HCT116 (cell line): Measurements from ENCODE around the gene FMN2. TPM values are rescaled to one million over a fixed set of nuclear protein-coding genes. Genes with fewer than 3 reads are reported as not detected.

ENCODE experiments used
- ATAC-seq: fragments of 200-7000 bp; cut with Tn5 transposase; 2 replicates; pipeline ENCODE4 v1.9.1; 2020; ENCODE audit warnings: mild to moderate bottlenecking, moderate library complexity
- BruUV-seq: library from RNA; stranded (reverse); fragments of 400-500 nt; replicated peaks from 2 replicates; lab custom pipeline; 2021; lab: Mats Ljungman, UMichigan
- CTCF ChIA-PET: fragments of 300-600 bp; sonication (Branson Sonifier 250); formaldehyde crosslinking; loops from one replicate; lab custom pipeline; 2021; ENCODE audit warnings: antibody characterized with exemption; lab: Charles Lee
- POLR2A ChIA-PET: fragments of 300-600, 350-600 bp; sonication (Branson Sonifier 250); formaldehyde crosslinking; loops from one replicate; lab custom pipeline; 2021; ENCODE audit warnings: antibody characterized with exemption; lab: Charles Lee
- RAD21 ChIA-PET, 2 experiments: fragments of 300-600 bp; sonication (Branson Sonifier 250); formaldehyde crosslinking; loops; one replicate each; lab custom pipeline; 2023; ENCODE audit warnings: low total read pairs in 2 of 2; ENCODE audit not compliant: uncharacterized antibody in 2 of 2, unreplicated experiment in 2 of 2, low non-redundant PET in 1 of 2; lab: Charles Lee
- DNase-seq: peaks from one replicate; pipeline ENCODE4 v3.0.0-alpha.2; 2010; ENCODE audit warnings: low read depth, low spot score
- H2AFZ ChIP-seq: fragments of 200-600 bp; shearing (Covaris generic), sonication (generic); 2 replicates; pipeline ENCODE4 v1.6.1; 2017; ENCODE audit warnings: low read depth, mixed run types, mixed read lengths, antibody characterized with exemption, low read length; ENCODE audit not compliant: poor library complexity, severe bottlenecking
- H3K27ac ChIP-seq: 2 replicates; pipeline ENCODE4 v1.5.1; 2012; ENCODE audit warnings: low read depth, low read length
- H3K27me3 ChIP-seq: fragments of 200-600 bp; sonication (generic); 2 replicates; pipeline ENCODE4 v1.6.1; 2016; ENCODE audit warnings: mixed run types, low read length, mixed read lengths; ENCODE audit not compliant: insufficient read depth
- H3K36me3 ChIP-seq, 2 experiments: fragments of 200-500 bp in 1 of 2; fragments of 200-600 bp in 1 of 2; sonication (Bioruptor generic) in 1 of 2; sonication (generic) in 1 of 2; 2 replicates each; pipeline versions ENCODE4 v1.5.1 to v1.6.1; 2014 to 2016; ENCODE audit warnings: low read length in 2 of 2, inconsistent platforms in 1 of 2, mixed read lengths in 1 of 2, mixed run types in 1 of 2; ENCODE audit not compliant: insufficient read depth in 2 of 2, control insufficient read depth in 1 of 2
- H3K4me1 ChIP-seq, 2 experiments: fragments of 200-600 bp in 1 of 2; sonication (generic) in 1 of 2; 2 replicates each; pipeline versions ENCODE4 v1.5.1 to v1.6.1; 2012 to 2017; ENCODE audit warnings: low read length in 2 of 2, inconsistent platforms in 1 of 2, mild to moderate bottlenecking in 1 of 2, mixed read lengths in 1 of 2, mixed run types in 1 of 2, moderate library complexity in 1 of 2; ENCODE audit not compliant: insufficient read depth in 2 of 2, control insufficient read depth in 1 of 2
- H3K4me2 ChIP-seq: fragments of 200-600 bp; sonication (generic); 2 replicates; pipeline ENCODE4 v1.6.1; 2017; ENCODE audit warnings: mixed run types, low read length, mixed read lengths
- H3K4me3 ChIP-seq, 2 experiments: fragments of 200-600 bp in 1 of 2; sonication (generic) in 1 of 2; replicated peaks in 1 of 2; 2 replicates each; pipeline ENCODE4 v1.5.1; 2011 to 2016; ENCODE audit warnings: low read length in 2 of 2, control low read depth in 1 of 2, low read depth in 1 of 2, mild to moderate bottlenecking in 1 of 2, mixed read lengths in 1 of 2, mixed run types in 1 of 2
- H3K79me2 ChIP-seq: fragments of 200-600 bp; sonication (generic); 2 replicates; pipeline ENCODE4 v1.6.1; 2017; ENCODE audit warnings: mild to moderate bottlenecking, mixed run types, low read length, moderate library complexity, mixed read lengths; ENCODE audit not compliant: insufficient read depth
- H3K9ac ChIP-seq: fragments of 200-600 bp; sonication (generic); 2 replicates; pipeline ENCODE4 v1.6.1; 2016; ENCODE audit warnings: low read length, mixed read lengths
- H3K9me2 ChIP-seq: fragments of 200-600 bp; sonication (generic), shearing (Covaris generic); 2 replicates; pipeline ENCODE4 v1.6.1; 2017; ENCODE audit warnings: mixed run types, mild to moderate bottlenecking, moderate library complexity; ENCODE audit not compliant: insufficient read depth
- H3K9me3 ChIP-seq, 2 experiments: fragments of 200-500 bp in 1 of 2; fragments of 200-600 bp in 1 of 2; sonication (Bioruptor generic) in 1 of 2; sonication (generic) in 1 of 2; 2 replicates each; pipeline ENCODE4 v1.6.1; 2014 to 2017; ENCODE audit warnings: low read length in 2 of 2, mixed read lengths in 2 of 2, inconsistent platforms in 1 of 2, low read depth in 1 of 2, mild to moderate bottlenecking in 1 of 2, mixed run types in 1 of 2, moderate library complexity in 1 of 2; ENCODE audit not compliant: control insufficient read depth in 1 of 2, insufficient read depth in 1 of 2
- H4K20me1 ChIP-seq: fragments of 200-600 bp; sonication (generic), shearing (Covaris generic); 2 replicates; pipeline ENCODE4 v1.6.1; 2017; ENCODE audit warnings: mixed run types, mild to moderate bottlenecking, moderate library complexity; ENCODE audit not compliant: insufficient read depth
- CEBPB ChIP-seq: IDR thresholded peaks from 2 replicates; pipeline ENCODE4 v1.6.1; 2012; ENCODE audit warnings: low read depth
- EGR1 ChIP-seq: IDR thresholded peaks from 2 replicates; pipeline ENCODE4 v1.6.1; 2012; ENCODE audit warnings: low read depth
- ELF1 ChIP-seq: IDR thresholded peaks from 2 replicates; pipeline ENCODE4 v1.6.1; 2012; ENCODE audit warnings: low read depth, borderline replicate concordance
- EZH2 ChIP-seq: fragments of 200-600 bp; sonication (generic); IDR thresholded peaks from 2 replicates; pipeline ENCODE4 v1.6.1; 2017; ENCODE audit warnings: antibody characterized with exemption, mixed run types
- EZH2phosphoT487 ChIP-seq: fragments of 200-600 bp; IDR thresholded peaks from 2 replicates; pipeline ENCODE4 v1.6.1; 2018; ENCODE audit warnings: antibody characterized with exemption, borderline replicate concordance
- JUND ChIP-seq: IDR thresholded peaks from 2 replicates; pipeline ENCODE4 v1.6.1; 2012
- POLR2A ChIP-seq: IDR thresholded peaks from 2 replicates; pipeline ENCODE4 v1.7.0; 2011; ENCODE audit warnings: borderline replicate concordance; ENCODE audit not compliant: insufficient read depth, insufficient read length; ENCODE audit errors: extremely low read depth
- RAD21 ChIP-seq: IDR thresholded peaks from 2 replicates; pipeline ENCODE4 v1.6.1; 2012; ENCODE audit warnings: low read depth, mild to moderate bottlenecking
- SP1 ChIP-seq: IDR thresholded peaks from 2 replicates; pipeline ENCODE4 v1.6.1; 2012; ENCODE audit warnings: low read depth
- TCF7L2 ChIP-seq: IDR thresholded peaks from 2 replicates; pipeline ENCODE4 v1.7.0; 2011; ENCODE audit warnings: borderline replicate concordance, inconsistent platforms; ENCODE audit not compliant: insufficient read depth, insufficient read length; ENCODE audit errors: extremely low read depth
- ZFX ChIP-seq: fragments of 450-650 bp; IDR thresholded peaks from 2 replicates; pipeline ENCODE4 v1.6.1; 2017
- ZNF274 ChIP-seq: fragments of 200-500 bp; sonication (Bioruptor generic); IDR thresholded peaks from 2 replicates; pipeline ENCODE4 v1.6.1; 2014; ENCODE audit warnings: mild to moderate bottlenecking, low read depth, low read length, inconsistent platforms
- intact Hi-C: fragments of 100-400 bp; cut with micrococcal nuclease; formaldehyde crosslinking; loops from 2 replicates; pipeline ENCODE4 v1.10.0; 2022
- total RNA-seq: library from RNA; stranded (reverse); gene quantifications from one replicate; pipeline ENCODE4 v1.2.1, GENCODE V29; 2021; ENCODE audit not compliant: unreplicated experiment
- TF ChIP-seq, protein P1 (sequence below): IDR thresholded peaks from 2 replicates; pipeline ENCODE4 v1.6.1; 2011; ENCODE audit warnings: mild to moderate bottlenecking, low read length, moderate library complexity; ENCODE audit not compliant: insufficient replicate concordance; ENCODE audit errors: extremely low read depth
- TF ChIP-seq, protein P2 (sequence below), 3 experiments: fragments of 200-600 bp in 1 of 3; sonication (generic) in 1 of 3; IDR thresholded peaks in 2 of 3; conservative IDR thresholded peaks in 1 of 3; 2 replicates each; pipeline ENCODE4 v1.5.1; 2012 to 2017; ENCODE audit warnings: low read depth in 2 of 3, low read length in 2 of 3, antibody characterized with exemption in 1 of 3, borderline replicate concordance in 1 of 3, control low read depth in 1 of 3, mild to moderate bottlenecking in 1 of 3, mixed read lengths in 1 of 3, mixed run types in 1 of 3, moderate library complexity in 1 of 3; ENCODE audit not compliant: insufficient read depth in 1 of 3
- TF ChIP-seq, protein P3 (sequence below): IDR thresholded peaks from 2 replicates; pipeline ENCODE4 v1.6.1; 2012; ENCODE audit warnings: low read depth

The FMN2 gene
- total RNA-seq, 1 experiment from 2014 or later = not detected

DNA sequence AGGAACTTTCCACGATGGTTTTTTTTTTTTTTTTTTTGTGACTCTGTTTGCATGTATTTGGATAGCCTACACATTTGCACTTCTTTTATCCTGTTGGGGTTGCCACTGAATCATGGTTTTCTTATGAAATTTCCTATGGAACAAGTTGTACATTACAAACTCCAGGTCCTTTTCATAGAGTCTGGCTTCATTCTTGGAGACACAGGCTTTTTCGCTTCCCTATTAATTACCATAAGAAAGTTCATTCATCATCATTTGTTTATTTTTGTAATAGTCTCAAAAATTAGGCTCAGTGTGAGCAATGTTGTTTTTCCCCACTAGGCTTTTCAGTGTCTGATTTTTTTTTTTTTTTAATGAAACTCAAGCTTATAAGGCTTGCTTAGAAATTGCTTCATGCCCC lies 179.4 kb downstream of the FMN2 start (continued):
- TF ChIP-seq, protein P1, sequence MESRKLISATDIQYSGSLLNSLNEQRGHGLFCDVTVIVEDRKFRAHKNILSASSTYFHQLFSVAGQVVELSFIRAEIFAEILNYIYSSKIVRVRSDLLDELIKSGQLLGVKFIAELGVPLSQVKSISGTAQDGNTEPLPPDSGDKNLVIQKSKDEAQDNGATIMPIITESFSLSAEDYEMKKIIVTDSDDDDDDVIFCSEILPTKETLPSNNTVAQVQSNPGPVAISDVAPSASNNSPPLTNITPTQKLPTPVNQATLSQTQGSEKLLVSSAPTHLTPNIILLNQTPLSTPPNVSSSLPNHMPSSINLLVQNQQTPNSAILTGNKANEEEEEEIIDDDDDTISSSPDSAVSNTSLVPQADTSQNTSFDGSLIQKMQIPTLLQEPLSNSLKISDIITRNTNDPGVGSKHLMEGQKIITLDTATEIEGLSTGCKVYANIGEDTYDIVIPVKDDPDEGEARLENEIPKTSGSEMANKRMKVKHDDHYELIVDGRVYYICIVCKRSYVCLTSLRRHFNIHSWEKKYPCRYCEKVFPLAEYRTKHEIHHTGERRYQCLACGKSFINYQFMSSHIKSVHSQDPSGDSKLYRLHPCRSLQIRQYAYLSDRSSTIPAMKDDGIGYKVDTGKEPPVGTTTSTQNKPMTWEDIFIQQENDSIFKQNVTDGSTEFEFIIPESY = no peak
- TF ChIP-seq POLR2A (no peak), EZH2phosphoT487 (no peak), ELF1 (no peak), EZH2 (no peak), JUND (no peak), SP1 (no peak)
- TF ChIP-seq, protein P2, sequence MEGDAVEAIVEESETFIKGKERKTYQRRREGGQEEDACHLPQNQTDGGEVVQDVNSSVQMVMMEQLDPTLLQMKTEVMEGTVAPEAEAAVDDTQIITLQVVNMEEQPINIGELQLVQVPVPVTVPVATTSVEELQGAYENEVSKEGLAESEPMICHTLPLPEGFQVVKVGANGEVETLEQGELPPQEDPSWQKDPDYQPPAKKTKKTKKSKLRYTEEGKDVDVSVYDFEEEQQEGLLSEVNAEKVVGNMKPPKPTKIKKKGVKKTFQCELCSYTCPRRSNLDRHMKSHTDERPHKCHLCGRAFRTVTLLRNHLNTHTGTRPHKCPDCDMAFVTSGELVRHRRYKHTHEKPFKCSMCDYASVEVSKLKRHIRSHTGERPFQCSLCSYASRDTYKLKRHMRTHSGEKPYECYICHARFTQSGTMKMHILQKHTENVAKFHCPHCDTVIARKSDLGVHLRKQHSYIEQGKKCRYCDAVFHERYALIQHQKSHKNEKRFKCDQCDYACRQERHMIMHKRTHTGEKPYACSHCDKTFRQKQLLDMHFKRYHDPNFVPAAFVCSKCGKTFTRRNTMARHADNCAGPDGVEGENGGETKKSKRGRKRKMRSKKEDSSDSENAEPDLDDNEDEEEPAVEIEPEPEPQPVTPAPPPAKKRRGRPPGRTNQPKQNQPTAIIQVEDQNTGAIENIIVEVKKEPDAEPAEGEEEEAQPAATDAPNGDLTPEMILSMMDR (IDR thresholded peaks at IDR 0.05 in 2 of 3, conservative IDR thresholded peaks at IDR 0.05 in 1 of 3; ENCODE audit: borderline replicate concordance in 1 of 3, insufficient read depth in 1 of 3, low read depth in 2 of 3, low read length in 2 of 3) = no peak

DNA sequence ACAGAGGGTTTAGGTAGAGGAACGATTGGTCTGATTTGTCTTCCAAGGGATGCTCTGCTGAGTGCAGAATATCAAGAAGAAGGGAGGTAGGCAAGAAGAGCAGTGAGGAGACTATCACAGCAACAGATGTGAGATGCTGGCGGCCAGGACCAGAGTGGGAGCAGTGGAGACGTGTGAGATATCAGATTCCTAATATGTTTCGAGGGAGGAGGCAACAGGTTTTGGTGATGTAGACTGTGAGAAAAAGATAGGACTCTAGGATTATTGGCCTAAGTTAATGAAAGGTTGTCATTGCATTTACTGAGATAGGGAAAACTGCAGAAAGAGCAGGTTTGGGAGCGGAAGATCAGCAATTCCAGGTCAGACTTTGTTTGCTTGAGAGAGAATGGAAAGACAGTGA lies 182.9 kb downstream of the FMN2 start:
- H3K9me2 ChIP-seq = no peaks in the 10 kb centered on the region
- ChIA-PET RAD21 (no interaction called here), POLR2A (no interaction called here), CTCF (no interaction called here)
- ATAC-seq = no peak
- no peak overlapping the region for H3K4me3 ChIP-seq
- H3K27ac ChIP-seq = no peak overlapping the region
- no peak overlapping the region for H3K4me2 ChIP-seq
- no peak overlapping the region for H2AFZ ChIP-seq
- no peak for DNase-seq
- peaks cover 15 to 29% of the 10 kb centered on the region in 2 experiments; a peak in 2 of 4 replicates for H3K9me3 ChIP-seq
- H4K20me1 ChIP-seq = no peaks in the 10 kb centered on the region
- intact Hi-C loops = no loop called here
- no TSS peak for BruUV-seq
- no peak overlapping the region for H3K9ac ChIP-seq
- H3K4me1 ChIP-seq = no peaks in the 10 kb centered on the region
- no peaks in the 10 kb centered on the region for H3K36me3 ChIP-seq
- H3K27me3 ChIP-seq = no peaks in the 10 kb centered on the region
- no peaks in the 10 kb centered on the region for H3K79me2 ChIP-seq
- no peak for TF ChIP-seq CEBPB
- TF ChIP-seq ZFX = no peak
- no peak for TF ChIP-seq JUND
- TF ChIP-seq EZH2 = no peak
- TF ChIP-seq POLR2A = no peak
- no peak for TF ChIP-seq RAD21
- no peak for TF ChIP-seq TCF7L2
- no peak for TF ChIP-seq EZH2phosphoT487
- no peak for TF ChIP-seq ELF1
- no peak for TF ChIP-seq EGR1
- TF ChIP-seq, protein P3, sequence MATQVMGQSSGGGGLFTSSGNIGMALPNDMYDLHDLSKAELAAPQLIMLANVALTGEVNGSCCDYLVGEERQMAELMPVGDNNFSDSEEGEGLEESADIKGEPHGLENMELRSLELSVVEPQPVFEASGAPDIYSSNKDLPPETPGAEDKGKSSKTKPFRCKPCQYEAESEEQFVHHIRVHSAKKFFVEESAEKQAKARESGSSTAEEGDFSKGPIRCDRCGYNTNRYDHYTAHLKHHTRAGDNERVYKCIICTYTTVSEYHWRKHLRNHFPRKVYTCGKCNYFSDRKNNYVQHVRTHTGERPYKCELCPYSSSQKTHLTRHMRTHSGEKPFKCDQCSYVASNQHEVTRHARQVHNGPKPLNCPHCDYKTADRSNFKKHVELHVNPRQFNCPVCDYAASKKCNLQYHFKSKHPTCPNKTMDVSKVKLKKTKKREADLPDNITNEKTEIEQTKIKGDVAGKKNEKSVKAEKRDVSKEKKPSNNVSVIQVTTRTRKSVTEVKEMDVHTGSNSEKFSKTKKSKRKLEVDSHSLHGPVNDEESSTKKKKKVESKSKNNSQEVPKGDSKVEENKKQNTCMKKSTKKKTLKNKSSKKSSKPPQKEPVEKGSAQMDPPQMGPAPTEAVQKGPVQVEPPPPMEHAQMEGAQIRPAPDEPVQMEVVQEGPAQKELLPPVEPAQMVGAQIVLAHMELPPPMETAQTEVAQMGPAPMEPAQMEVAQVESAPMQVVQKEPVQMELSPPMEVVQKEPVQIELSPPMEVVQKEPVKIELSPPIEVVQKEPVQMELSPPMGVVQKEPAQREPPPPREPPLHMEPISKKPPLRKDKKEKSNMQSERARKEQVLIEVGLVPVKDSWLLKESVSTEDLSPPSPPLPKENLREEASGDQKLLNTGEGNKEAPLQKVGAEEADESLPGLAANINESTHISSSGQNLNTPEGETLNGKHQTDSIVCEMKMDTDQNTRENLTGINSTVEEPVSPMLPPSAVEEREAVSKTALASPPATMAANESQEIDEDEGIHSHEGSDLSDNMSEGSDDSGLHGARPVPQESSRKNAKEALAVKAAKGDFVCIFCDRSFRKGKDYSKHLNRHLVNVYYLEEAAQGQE = no peak
- TF ChIP-seq, protein P1 = no peak
- TF ChIP-seq SP1 = no peak
- TF ChIP-seq ZNF274 = no peak
